ENCODE results near the gene CDH13. TPM values are rescaled to one million over a fixed set of nuclear protein-coding genes. Genes with fewer than 3 reads are reported as not detected.

The CDH13 gene
- total and polyA plus RNA-seq, 9 of the 15 experiments (the other 6 are each of a cell fraction or from before 2014, with no cell fraction given), result 0.03 TPM; not detected in 8

- TF ChIP-seq MAFK (IDR thresholded peaks at IDR 0.05; ENCODE audit: low read length), result no peak
Observed at GRCh38 chr16:82587289-82587688, 39.5 kb upstream of the CDH13 start (continued).

GRCh38 chr16:82589407-82589806 lies 37.4 kb upstream of the CDH13 start:
- under 1% methylated on average over 9 of the region's 9 CpGs for WGBS (ENCODE audit: insufficient coverage, low coverage, missing lambda C conversion rate)
- Histone ChIP-seq H3K27ac (ENCODE audit: extremely low read depth, low read depth, low read length) (no peak overlapping the region), H3K27me3 (ENCODE audit: control insufficient read depth in 2 of 2, insufficient read depth in 2 of 2, low read length in 2 of 2) (no peaks in the 10 kb centered on the region), H3K9me3 (replicated peaks; ENCODE audit: control insufficient read depth, insufficient read depth, low read depth, low read length) (0 out of 2 replicates have a peak, but pooled peaks cover 3% of the 10 kb centered on the region), H3K4me3 (no peak overlapping the region), H3K4me1 (replicated peaks in 1 of 2; ENCODE audit: control insufficient read depth in 2 of 2, insufficient read depth in 2 of 2, low read length in 2 of 2) (no peaks in the 10 kb centered on the region), H3K9me1 (ENCODE audit: control insufficient read depth, insufficient read depth, low read length) (no peaks in the 10 kb centered on the region), H3K9ac (ENCODE audit: insufficient read depth in 1 of 2, low read depth in 2 of 2, low read length in 2 of 2) (no peak overlapping the region), H3K79me2 (ENCODE audit: control insufficient read depth, insufficient read depth, low read length) (no peaks in the 10 kb centered on the region), H4K20me1 (replicated peaks; ENCODE audit: control insufficient read depth, insufficient read depth, low read length) (no peaks in the 10 kb centered on the region), H3K36me3 (ENCODE audit: control insufficient read depth, insufficient read depth, low read length) (no peaks in the 10 kb centered on the region), H3K4me2 (ENCODE audit: insufficient read depth, low read length) (no peak overlapping the region), H2AFZ (ENCODE audit: low read depth, low read length) (no peak overlapping the region)
- BruUV-seq (replicated peaks), result no TSS peak
- intact Hi-C loops (cut with micrococcal nuclease), result no loop called here
- TF ChIP-seq KLF1 (tag; IDR thresholded peaks at IDR 0.05) (no peak), BRF1 (IDR thresholded peaks at IDR 0.05; ENCODE audit: borderline replicate concordance, extremely low read depth, insufficient read length) (no peak), ZNF75A (CRISPR knock-in tag; IDR thresholded peaks at IDR 0.05) (no peak), ATF3 (IDR thresholded peaks at IDR 0.05) (no peak), ATF3 (CRISPR knock-in tag; conservative IDR thresholded peaks at IDR 0.05) (no peak), ZNF764 (CRISPR knock-in tag; IDR thresholded peaks at IDR 0.05; ENCODE audit: low read depth) (no peak), BCL6 (CRISPR knock-in tag; IDR thresholded peaks at IDR 0.05) (no peak), ZNF586 (CRISPR knock-in tag; conservative IDR thresholded peaks at IDR 0.05) (no peak), ZNF12 (CRISPR knock-in tag; IDR thresholded peaks at IDR 0.05) (no peak), HNRNPK (IDR thresholded peaks at IDR 0.05; ENCODE audit: low read depth, low read length, poor library complexity, severe bottlenecking) (no peak), PRMT5 (CRISPR knock-in tag; IDR thresholded peaks at IDR 0.05) (no peak), CEBPB (tag; IDR thresholded peaks at IDR 0.05) (no peak)
- in situ Hi-C loops (cut with MboI), result no loop called here
- ChIA-PET CTCF (ENCODE audit: low intra/inter-chr PET ratio) (no interaction called here), POLR2A (no interaction called here)
- DNase-seq (ENCODE audit: extremely low read depth in 1 of 4, low spot score in 3 of 4), result no peak
- no peak for FAIRE-seq
- ATAC-seq, result no peak

All from K562 (cell line).